ENCODE results near the gene SLC9A3.

- TF ChIP-seq POLR2A (IDR thresholded peaks at IDR 0.05; ENCODE audit: low read depth, low read length) (no peak), POLR2AphosphoS5 (IDR thresholded peaks at IDR 0.05; ENCODE audit: low read depth, low read length) (no peak), TAF1 (IDR thresholded peaks at IDR 0.05; ENCODE audit: low read depth, low read length) (no peak)
These were observed 30.5 kb downstream of the SLC9A3 start for GRCh38 chr5:493758-494157.
